H1 (cell line): ENCODE measurements around the gene TRIM68. TPM values are rescaled to one million over a fixed set of nuclear protein-coding genes. Genes with fewer than 3 reads are reported as not detected.

Source experiments
- CTCF ChIA-PET: fragments of 300-600 bp; sonication (Branson Sonifier 250); formaldehyde crosslinking; loops from one replicate; lab custom pipeline; 2021; ENCODE audit not compliant: partially characterized antibody; lab: Charles Lee
- POLR2A ChIA-PET: fragments of 300-600 bp; sonication (Branson Sonifier 250); formaldehyde crosslinking; loops from one replicate; lab custom pipeline; 2021; ENCODE audit warnings: inconsistent platforms; ENCODE audit not compliant: partially characterized antibody; lab: Charles Lee
- DNase-seq, 2 experiments: peaks; one replicate each; pipeline versions ENCODE4 v3.0.0 to v3.0.0-alpha.2; 2010 to 2022; ENCODE audit warnings: low spot score in 2 of 2, low read depth in 1 of 2, mixed read lengths in 1 of 2
- FAIRE-seq: peaks from 2 replicates; lab custom pipeline; 2011; peaks lifted over from hg19 to GRCh38; lab: Jason Lieb, UNC
- H2AFZ ChIP-seq: 2 replicates; pipeline ENCODE4 v1.8.1; 2012; ENCODE audit warnings: low read length, inconsistent platforms
- H2AK5ac ChIP-seq: 2 replicates; pipeline ENCODE4 v1.6.1; 2013; ENCODE audit warnings: low read depth, low read length
- H2BK120ac ChIP-seq: replicated peaks from 2 replicates; pipeline ENCODE3; 2013; ENCODE audit warnings: low read depth, low read length, inconsistent platforms
- H2BK12ac ChIP-seq: 2 replicates; pipeline ENCODE4 v1.6.1; 2013; ENCODE audit warnings: low read depth, low read length
- H2BK15ac ChIP-seq: 2 replicates; pipeline ENCODE4 v1.6.1; 2013; ENCODE audit warnings: low read length
- H2BK20ac ChIP-seq: 2 replicates; pipeline ENCODE4 v1.6.1; 2013; ENCODE audit warnings: low read length
- H2BK5ac ChIP-seq: 2 replicates; pipeline ENCODE4 v1.6.1; 2013; ENCODE audit warnings: low read depth, low read length
- H3K14ac ChIP-seq: 2 replicates; pipeline ENCODE4 v1.6.1; 2013; ENCODE audit warnings: inconsistent platforms; ENCODE audit not compliant: insufficient read length
- H3K18ac ChIP-seq: 2 replicates; pipeline ENCODE4 v1.6.1; 2013; ENCODE audit warnings: low read length; ENCODE audit errors: extremely low read depth
- H3K23ac ChIP-seq: 2 replicates; pipeline ENCODE4 v1.6.1; 2013; ENCODE audit warnings: inconsistent platforms; ENCODE audit not compliant: insufficient read length
- H3K23me2 ChIP-seq: 2 replicates; pipeline ENCODE4 v1.6.1; 2013; ENCODE audit warnings: low read depth, low read length
- H3K27ac ChIP-seq: 2 replicates; pipeline ENCODE4 v1.6.1; 2011; ENCODE audit warnings: low read depth, low read length, inconsistent platforms
- H3K27me3 ChIP-seq, 4 experiments: replicated peaks in 1 of 4; 1 replicate in 1 of 4; 2 replicates in 3 of 4; pipeline versions ENCODE4 v1.6.1 to v1.8.1; 2011 to 2013; ENCODE audit warnings: low read length in 3 of 4, mild to moderate bottlenecking in 3 of 4, inconsistent platforms in 2 of 4, mixed read lengths in 2 of 4, moderate library complexity in 1 of 4; ENCODE audit not compliant: control insufficient read depth in 3 of 4, insufficient read depth in 3 of 4; ENCODE audit errors: extremely low read depth in 1 of 4
- H3K36me3 ChIP-seq, 4 experiments: 2 replicates each; pipeline versions ENCODE4 v1.6.1 to v1.8.1; 2011 to 2013; ENCODE audit warnings: mild to moderate bottlenecking in 4 of 4, low read length in 3 of 4, moderate library complexity in 2 of 4, control low read depth in 1 of 4, inconsistent platforms in 1 of 4; ENCODE audit not compliant: insufficient read depth in 4 of 4, control insufficient read depth in 2 of 4
- H3K4ac ChIP-seq: replicated peaks from 2 replicates; pipeline ENCODE3; 2013; ENCODE audit warnings: low read length, low read depth, mixed read lengths, inconsistent platforms; ENCODE audit not compliant: insufficient read length
- H3K4me1 ChIP-seq, 4 experiments: replicated peaks in 1 of 4; 1 replicate in 1 of 4; 2 replicates in 3 of 4; pipeline versions ENCODE4 v1.6.1 to v1.8.1; 2011 to 2013; ENCODE audit warnings: low read length in 3 of 4, inconsistent platforms in 2 of 4, mixed read lengths in 1 of 4; ENCODE audit not compliant: insufficient read depth in 4 of 4, control insufficient read depth in 3 of 4
- H3K4me2 ChIP-seq, 2 experiments: 2 replicates each; pipeline versions ENCODE4 v1.6.1 to v1.8.1; 2011 to 2013; ENCODE audit warnings: low read depth in 2 of 2, low read length in 2 of 2, control low read depth in 1 of 2, inconsistent platforms in 1 of 2, mild to moderate bottlenecking in 1 of 2; ENCODE audit not compliant: insufficient read depth in 1 of 2
- H3K4me3 ChIP-seq, 4 experiments: fragments of 200-600, 300-600 bp in 1 of 4; sonication (generic), shearing (Covaris generic), sonication (Bioruptor Twin) in 1 of 4; 2 replicates each; pipeline versions ENCODE4 v1.5.1 to v1.8.1; 2011 to 2016; ENCODE audit warnings: low read length in 4 of 4, low read depth in 3 of 4, control low read depth in 2 of 4, inconsistent platforms in 2 of 4, mild to moderate bottlenecking in 2 of 4, mixed read lengths in 1 of 4, moderate library complexity in 1 of 4; ENCODE audit not compliant: insufficient read depth in 2 of 4; ENCODE audit errors: extremely low read depth in 1 of 4
- H3K56ac ChIP-seq: replicated peaks from 2 replicates; pipeline ENCODE3; 2013; ENCODE audit warnings: low read depth, mild to moderate bottlenecking, mixed read lengths, low read length, inconsistent platforms; ENCODE audit not compliant: insufficient read length
- H3K79me1 ChIP-seq: 2 replicates; pipeline ENCODE4 v1.6.1; 2013; ENCODE audit warnings: low read depth, low read length, control low read depth
- H3K79me2 ChIP-seq, 2 experiments: 2 replicates each; pipeline versions ENCODE4 v1.6.1 to v1.8.1; 2012 to 2013; ENCODE audit warnings: low read length in 2 of 2, mild to moderate bottlenecking in 2 of 2, inconsistent platforms in 1 of 2; ENCODE audit not compliant: insufficient read depth in 2 of 2, control insufficient read depth in 1 of 2
- H3K9ac ChIP-seq, 4 experiments: replicated peaks in 1 of 4; 1 replicate in 1 of 4; 2 replicates in 3 of 4; pipeline versions ENCODE4 v1.6.1 to v1.8.1; 2011 to 2013; ENCODE audit warnings: low read depth in 3 of 4, low read length in 3 of 4, control low read depth in 2 of 4, mild to moderate bottlenecking in 2 of 4, moderate library complexity in 2 of 4, inconsistent platforms in 1 of 4; ENCODE audit errors: extremely low read depth in 1 of 4
- H3K9me3 ChIP-seq, 2 experiments: 2 replicates each; pipeline versions ENCODE4 v1.6.1 to v1.8.1; 2012 to 2013; ENCODE audit warnings: mild to moderate bottlenecking in 2 of 2, moderate library complexity in 2 of 2, control low read depth in 1 of 2, inconsistent platforms in 1 of 2, low read depth in 1 of 2, low read length in 1 of 2, mixed read lengths in 1 of 2; ENCODE audit not compliant: insufficient read depth in 2 of 2
- H4K20me1 ChIP-seq, 2 experiments: replicated peaks in 1 of 2; 2 replicates each; pipeline versions ENCODE3 to v1.8.1; 2011 to 2013; ENCODE audit warnings: inconsistent platforms in 2 of 2, low read length in 2 of 2, mild to moderate bottlenecking in 1 of 2; ENCODE audit not compliant: insufficient read depth in 2 of 2, control insufficient read depth in 1 of 2
- H4K5ac ChIP-seq: 2 replicates; pipeline ENCODE4 v1.6.1; 2013; ENCODE audit warnings: low read length, low read depth, mixed read lengths, inconsistent platforms; ENCODE audit not compliant: insufficient read length
- H4K8ac ChIP-seq: 2 replicates; pipeline ENCODE4 v1.8.0; 2013; ENCODE audit warnings: mild to moderate bottlenecking, moderate library complexity, low read length, inconsistent platforms; ENCODE audit not compliant: insufficient read depth; ENCODE audit errors: extremely low read depth
- H4K91ac ChIP-seq: replicated peaks from 2 replicates; pipeline ENCODE3; 2013; ENCODE audit warnings: low read length, mixed read lengths, inconsistent platforms; ENCODE audit not compliant: insufficient read length
- SUZ12 ChIP-seq: fragments of 200-600 bp; sonication (generic); IDR thresholded peaks from 2 replicates; pipeline ENCODE4 v1.6.1; 2012; ENCODE audit warnings: mild to moderate bottlenecking, inconsistent platforms, low read length, moderate library complexity, mixed read lengths
- YY1 ChIP-seq: IDR thresholded peaks from 2 replicates; pipeline ENCODE4 v1.6.1; 2011; ENCODE audit warnings: low read depth, mild to moderate bottlenecking, low read length
- WGBS, 2 experiments: shearing (Covaris generic) in 1 of 2; methylation state at CpG; one replicate each; pipeline versions ENCODE4 v1.1.6 to v1.1.7; 2013 to 2015; ENCODE audit warnings: low lambda C conversion rate in 2 of 2, mixed read lengths in 2 of 2, inconsistent platforms in 1 of 2, low coverage in 1 of 2, missing lambda C conversion rate in 1 of 2; ENCODE audit not compliant: insufficient replicate concordance in 2 of 2, insufficient coverage in 1 of 2, insufficient read length in 1 of 2; ENCODE audit errors: extremely low coverage in 1 of 2, missing lambda C conversion rate in 1 of 2; 5-methylcytosine and 5-hydroxymethylcytosine counted together
- polyA plus RNA-seq, 7 experiments: library from polyadenylated mRNA; depleted of rRNA in 3 of 7; stranded (reverse) in 5 of 7; unstranded in 2 of 7; fragments of >200 nt in 5 of 7; fragments of 200-250 nt in 2 of 7; gene quantifications; 1 replicate in 5 of 7; 2 replicates in 1 of 7; 4 replicates in 1 of 7; pipeline versions ENCODE4 v1.2.1 to v1.2.3, GENCODE V29; 2011 to 2013; ENCODE audit warnings: missing spikeins in 2 of 7, mixed read lengths in 2 of 7
- total RNA-seq: library from RNA; stranded (reverse); fragmentation: NEBNext Ultra II Directional; extraction: Animal tissue kit (Norgen Biotek cat#: 25700); gene quantifications from 2 replicates; pipeline ENCODE4 v1.2.1, GENCODE V29; 2021

Gene TRIM68
- total and polyA plus RNA-seq, 2 of the 8 experiments (the other 6 are each of a cell fraction or from before 2014, with no cell fraction given): 3.4 to 5.7 TPM

DNA sequence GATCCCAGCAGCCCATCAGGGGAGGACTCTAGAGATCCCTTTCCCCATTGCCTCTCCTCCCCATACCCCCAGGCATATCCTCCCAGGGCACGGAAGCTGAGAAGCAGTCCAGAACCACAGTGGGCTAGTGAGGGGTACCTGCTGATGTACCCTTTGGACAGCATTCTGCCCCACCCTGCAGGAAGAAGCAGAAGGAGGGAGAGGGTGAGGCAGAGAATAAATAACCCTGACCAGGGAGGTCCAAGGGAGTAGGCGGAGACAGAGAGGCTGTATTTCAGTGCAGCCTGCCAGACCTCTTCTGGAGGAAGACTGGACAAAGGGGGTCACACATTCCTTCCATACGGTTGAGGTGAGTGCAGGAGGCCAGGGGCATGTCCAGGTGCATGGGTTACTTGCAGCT, 35.7 kb upstream of the TRIM68 start, which contains the start of gene OR51E1:
OR51E1 (plus strand) TSS at position 301 of the 400 bp plus-strand sequence. CDS start 8,545 bp downstream, outside the sequence.
- no peak within 1 kb of the TSS for H3K14ac ChIP-seq
- CTCF ChIA-PET: interaction anchor here (0.7 to 1.4 kb wide), 3 partner anchors 8 to 183 kb away, joined by 3 to 4 read pairs (median 3); no protein-coding TSS in a partner anchor
- WGBS, 2 experiments: 75% methylated on average over 3 of the region's 3 CpGs; no CpG with 5 or more reads in 1 of the 2 experiments

More for the DNA sequence above, 35.7 kb upstream of the TRIM68 start, which contains the start of gene OR51E1:
- no peaks in the 10 kb centered on the region for H3K4me1 ChIP-seq
- no peaks in the 10 kb centered on the region for H3K36me3 ChIP-seq
- H3K18ac ChIP-seq: no peak within 1 kb of the TSS
- no peak within 1 kb of the TSS for H3K9ac ChIP-seq
- H4K20me1 ChIP-seq: no peaks in the 10 kb centered on the region
- H3K9me3 ChIP-seq: no peaks in the 10 kb centered on the region; a peak in 1 of 4 replicates
- H3K4me3 ChIP-seq: no peak within 1 kb of the TSS
- no peak within 1 kb of the TSS for H4K5ac ChIP-seq
- no peak within 1 kb of the TSS for H2BK5ac ChIP-seq
- peak within 1 kb of the TSS; percentile 31; the same call in 1 of the 2 replicates for H2BK15ac ChIP-seq
- no peaks in the 10 kb centered on the region for H3K79me1 ChIP-seq
- no peak for DNase-seq
- H3K4ac ChIP-seq: no peak within 1 kb of the TSS
- H2AFZ ChIP-seq: no peak within 1 kb of the TSS; the same call in 1 of the 2 replicates
- TF ChIP-seq YY1 (no peak), SUZ12 (no peak)
- TF ChIP-seq, all 59 proteins: peak for 0
- Histone ChIP-seq H3K27me3 (no peaks in the 10 kb centered on the region), H3K56ac (no peak within 1 kb of the TSS), H3K23me2 (no peaks in the 10 kb centered on the region), H2BK120ac (no peak within 1 kb of the TSS), H4K91ac (no peak within 1 kb of the TSS), H3K79me2 (no peaks in the 10 kb centered on the region), H3K27ac (no peak within 1 kb of the TSS), H4K8ac (no peak within 1 kb of the TSS), H3K4me2 (no peak within 1 kb of the TSS), H2BK12ac (no peak within 1 kb of the TSS), H2BK20ac (no peak within 1 kb of the TSS), H3K23ac (no peak within 1 kb of the TSS), H2AK5ac (no peak within 1 kb of the TSS)
- FAIRE-seq: no peak
- POLR2A ChIA-PET: no interaction called here
